Nephron (organoid): ENCODE data around the gene CNTN4.
A peak's percentile ranks its signal among the peaks of the same experiment; 100 is the strongest.

Experiments used
- H3K27ac Mint-ChIP-seq, 3 experiments: 2 replicates each; pipeline ENCODE4 v1.8.0; 2020; ENCODE audit warnings: mixed read lengths in 3 of 3, mild to moderate bottlenecking in 2 of 3, moderate library complexity in 1 of 3
- H3K27me3 Mint-ChIP-seq: 2 replicates; pipeline ENCODE4 v1.8.0; 2021; ENCODE audit warnings: low read depth, mild to moderate bottlenecking, moderate library complexity, mixed read lengths
- H3K36me3 Mint-ChIP-seq: 2 replicates; pipeline ENCODE4 v1.8.0; 2020; ENCODE audit warnings: low read depth, mixed read lengths
- H3K4me1 Mint-ChIP-seq: 2 replicates; pipeline ENCODE4 v1.8.0; 2020; ENCODE audit warnings: mixed read lengths
- H3K4me3 Mint-ChIP-seq, 3 experiments: 2 replicates each; pipeline ENCODE4 v1.8.0; 2020; ENCODE audit warnings: mild to moderate bottlenecking in 3 of 3, mixed read lengths in 3 of 3, moderate library complexity in 2 of 3
- H3K9me3 Mint-ChIP-seq: 2 replicates; pipeline ENCODE4 v1.8.0; 2020; ENCODE audit warnings: mixed read lengths
- TF ChIP-seq, protein P1 (sequence below), 3 experiments: fragments of 200-600 bp; sonication (generic); IDR thresholded peaks; one replicate each; pipeline ENCODE4 v1.5.0; 2021; ENCODE audit warnings: antibody characterized with exemption in 3 of 3; ENCODE audit not compliant: unreplicated experiment in 3 of 3

CNTN4 gene

GRCh38 chr3:3016226-3016625, 917.6 kb downstream of the CNTN4 start:
- peaks cover 49% of the 10 kb centered on the region for H3K4me1 Mint-ChIP-seq
- H3K4me3 Mint-ChIP-seq = no peak overlapping the region
- no peaks in the 10 kb centered on the region for H3K9me3 Mint-ChIP-seq
- H3K36me3 Mint-ChIP-seq = no peaks in the 10 kb centered on the region
- TF ChIP-seq, protein P1, sequence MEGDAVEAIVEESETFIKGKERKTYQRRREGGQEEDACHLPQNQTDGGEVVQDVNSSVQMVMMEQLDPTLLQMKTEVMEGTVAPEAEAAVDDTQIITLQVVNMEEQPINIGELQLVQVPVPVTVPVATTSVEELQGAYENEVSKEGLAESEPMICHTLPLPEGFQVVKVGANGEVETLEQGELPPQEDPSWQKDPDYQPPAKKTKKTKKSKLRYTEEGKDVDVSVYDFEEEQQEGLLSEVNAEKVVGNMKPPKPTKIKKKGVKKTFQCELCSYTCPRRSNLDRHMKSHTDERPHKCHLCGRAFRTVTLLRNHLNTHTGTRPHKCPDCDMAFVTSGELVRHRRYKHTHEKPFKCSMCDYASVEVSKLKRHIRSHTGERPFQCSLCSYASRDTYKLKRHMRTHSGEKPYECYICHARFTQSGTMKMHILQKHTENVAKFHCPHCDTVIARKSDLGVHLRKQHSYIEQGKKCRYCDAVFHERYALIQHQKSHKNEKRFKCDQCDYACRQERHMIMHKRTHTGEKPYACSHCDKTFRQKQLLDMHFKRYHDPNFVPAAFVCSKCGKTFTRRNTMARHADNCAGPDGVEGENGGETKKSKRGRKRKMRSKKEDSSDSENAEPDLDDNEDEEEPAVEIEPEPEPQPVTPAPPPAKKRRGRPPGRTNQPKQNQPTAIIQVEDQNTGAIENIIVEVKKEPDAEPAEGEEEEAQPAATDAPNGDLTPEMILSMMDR (IDR thresholded peaks at IDR 0.05; ENCODE audit: unreplicated experiment in 3 of 3) = no peak
- H3K27me3 Mint-ChIP-seq = no peaks in the 10 kb centered on the region
- H3K27ac Mint-ChIP-seq = no peak overlapping the region

- Mint-ChIP-seq H3K9me3 (no peaks in the 10 kb centered on the region), H3K4me1 (peaks cover 43% of the 10 kb centered on the region), H3K36me3 (no peaks in the 10 kb centered on the region), H3K4me3 (no peak overlapping the region), H3K27me3 (no peaks in the 10 kb centered on the region), H3K27ac (peak overlapping the region; percentile 24 to 59 (median 36))
- TF ChIP-seq, protein P1 (IDR thresholded peaks at IDR 0.05; ENCODE audit: unreplicated experiment in 3 of 3) = no peak
Measured at GRCh38 chr3:3020209-3020608, 921.5 kb downstream of the CNTN4 start.

DNA sequence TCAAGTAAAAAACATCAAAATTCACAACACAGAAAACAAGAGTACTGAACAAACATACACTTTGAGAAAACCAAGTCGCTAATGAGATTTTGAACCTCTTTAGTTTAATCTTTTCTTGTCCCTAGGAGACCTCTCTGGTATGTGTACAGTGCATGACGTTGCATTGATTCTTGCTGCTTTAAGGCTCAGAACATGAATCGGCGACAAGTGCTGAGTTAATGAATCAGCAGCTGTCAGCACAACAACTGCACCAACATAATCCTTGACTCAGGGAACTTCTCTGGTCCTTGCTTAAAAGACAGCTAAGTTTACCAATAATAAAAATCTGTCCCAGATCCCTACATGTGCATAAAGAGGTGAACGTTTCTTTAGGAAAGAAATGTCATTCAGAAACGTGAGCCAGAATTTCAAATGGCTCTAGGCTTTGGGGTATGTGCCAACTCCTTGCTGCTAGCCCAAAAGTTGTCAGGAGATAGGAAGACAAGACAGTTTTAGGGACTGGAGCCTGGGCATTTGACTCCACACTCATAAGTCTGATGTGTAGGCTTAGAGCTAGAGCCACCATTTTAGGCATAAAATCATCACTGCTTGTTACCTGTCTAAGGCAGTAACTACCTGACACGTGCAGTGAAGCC, 924.6 kb downstream of the CNTN4 start:
- no peaks in the 10 kb centered on the region for H3K27me3 Mint-ChIP-seq
- TF ChIP-seq, protein P1 (IDR thresholded peaks at IDR 0.05; ENCODE audit: unreplicated experiment in 3 of 3) = no peak
- peaks cover 37% of the 10 kb centered on the region for H3K4me1 Mint-ChIP-seq
- peak overlapping the region in 1 of 3 experiments; percentile 7 for H3K4me3 Mint-ChIP-seq
- H3K27ac Mint-ChIP-seq = peak overlapping the region; percentile 26 to 70 (median 52)
- no peaks in the 10 kb centered on the region for H3K36me3 Mint-ChIP-seq
- H3K9me3 Mint-ChIP-seq = no peaks in the 10 kb centered on the region

DNA sequence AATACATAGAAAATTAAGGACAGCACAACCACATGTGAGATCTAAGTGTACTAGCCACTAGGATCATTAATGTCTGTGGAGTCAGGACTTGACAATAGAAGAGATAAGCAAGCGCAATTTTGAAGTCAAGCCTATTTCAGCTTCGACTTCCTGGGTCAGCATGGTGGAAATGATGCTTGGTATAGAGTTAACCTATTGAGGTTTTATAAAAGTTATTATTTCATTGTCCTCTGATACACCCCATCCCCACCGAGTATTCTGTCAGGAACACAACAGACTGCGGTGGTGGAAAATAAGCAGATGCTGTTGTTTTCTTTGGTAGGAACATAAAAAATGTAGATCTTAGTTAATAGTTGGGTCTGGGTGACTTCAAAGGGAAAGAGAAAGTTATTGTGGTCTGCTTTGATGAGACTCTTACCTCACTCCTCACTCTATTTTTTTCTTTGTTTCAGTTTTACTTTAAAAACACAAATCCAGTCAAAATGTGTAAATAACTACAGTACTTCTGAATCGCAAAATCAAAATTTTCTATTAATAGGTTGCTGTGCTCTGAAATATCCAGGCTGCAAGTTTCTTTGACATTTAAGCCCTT, 929.4 kb downstream of the CNTN4 start:
- Mint-ChIP-seq H3K36me3 (no peaks in the 10 kb centered on the region), H3K9me3 (no peaks in the 10 kb centered on the region), H3K27me3 (no peaks in the 10 kb centered on the region), H3K4me3 (no peak overlapping the region), H3K4me1 (peaks cover 32% of the 10 kb centered on the region), H3K27ac (no peak overlapping the region)
- TF ChIP-seq, protein P1 (IDR thresholded peaks at IDR 0.05; ENCODE audit: unreplicated experiment in 3 of 3) = no peak

GRCh38 chr3:3031326-3031725, 932.7 kb downstream of the CNTN4 start:
- no peak overlapping the region for H3K27ac Mint-ChIP-seq
- no peaks in the 10 kb centered on the region for H3K27me3 Mint-ChIP-seq
- peaks cover 12% of the 10 kb centered on the region for H3K4me1 Mint-ChIP-seq
- H3K4me3 Mint-ChIP-seq = no peak overlapping the region
- peaks cover 5% of the 10 kb centered on the region for H3K36me3 Mint-ChIP-seq
- no peaks in the 10 kb centered on the region for H3K9me3 Mint-ChIP-seq
- TF ChIP-seq, protein P1 (IDR thresholded peaks at IDR 0.05; ENCODE audit: unreplicated experiment in 3 of 3) = no peak

DNA sequence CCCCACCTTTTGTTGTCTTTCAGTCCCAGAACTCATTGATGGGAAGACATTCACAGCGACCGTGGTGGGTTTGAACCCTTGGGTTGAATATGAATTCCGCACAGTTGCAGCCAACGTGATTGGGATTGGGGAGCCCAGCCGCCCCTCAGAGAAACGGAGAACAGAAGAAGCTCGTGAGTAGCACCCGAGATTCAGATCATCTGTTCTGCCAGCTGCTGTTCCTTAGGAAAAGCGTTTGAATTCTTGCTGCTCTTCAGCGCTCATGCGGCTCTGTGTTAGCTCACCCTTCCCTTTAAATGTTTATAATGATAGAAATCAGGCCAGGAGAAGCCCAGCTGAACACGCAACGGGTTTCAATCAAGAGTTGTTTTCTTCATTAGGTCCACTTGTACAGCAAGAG, 938.5 kb downstream of the CNTN4 start:
- H3K36me3 Mint-ChIP-seq = peaks cover 43% of the 10 kb centered on the region
- peaks cover 13% of the 10 kb centered on the region for H3K4me1 Mint-ChIP-seq
- TF ChIP-seq, protein P1 (IDR thresholded peaks at IDR 0.05; ENCODE audit: unreplicated experiment in 3 of 3) = no peak
- H3K9me3 Mint-ChIP-seq = no peaks in the 10 kb centered on the region
- H3K27ac Mint-ChIP-seq = no peak overlapping the region
- H3K27me3 Mint-ChIP-seq = no peaks in the 10 kb centered on the region
- H3K4me3 Mint-ChIP-seq = no peak overlapping the region
